ENCODE data around the gene LRRC8A. TPM values are rescaled to one million over a fixed set of nuclear protein-coding genes. Genes with fewer than 3 reads are reported as not detected.

LRRC8A gene
- total RNA-seq, 1 donor from 2014 or later, result 68.1 TPM

DNA sequence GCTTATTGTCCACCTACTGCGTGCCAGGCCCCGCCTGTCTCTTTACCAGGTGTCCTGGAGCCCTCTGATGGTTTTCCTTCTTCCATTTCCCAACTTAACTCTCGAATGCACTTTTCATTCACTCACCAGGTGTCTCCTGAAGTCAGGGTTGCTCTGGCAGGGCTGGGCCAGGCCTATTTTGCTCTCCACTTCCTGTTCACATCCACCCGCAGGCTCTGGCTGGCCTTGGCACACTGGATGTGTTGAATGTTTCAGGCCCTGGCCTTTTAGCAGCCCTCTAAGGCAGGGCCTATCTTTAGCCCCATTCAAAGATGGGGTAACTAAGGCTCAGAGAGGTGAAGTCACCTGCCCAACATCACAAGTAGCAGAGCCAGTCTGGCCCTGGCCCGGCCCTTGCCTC, 16.4 kb downstream of the LRRC8A start:
- Histone ChIP-seq H3K9me3 (no peaks in the 10 kb centered on the region), H3K27ac (peak overlapping the region; percentile 49), H3K4me1 (peaks cover 39% of the 10 kb centered on the region), H3K36me3 (peaks cover 41% of the 10 kb centered on the region), H3K27me3 (no peaks in the 10 kb centered on the region), H3K4me3 (no peak overlapping the region)
- no peak for ATAC-seq
- no peak for DNase-seq
- TF ChIP-seq, protein P1, sequence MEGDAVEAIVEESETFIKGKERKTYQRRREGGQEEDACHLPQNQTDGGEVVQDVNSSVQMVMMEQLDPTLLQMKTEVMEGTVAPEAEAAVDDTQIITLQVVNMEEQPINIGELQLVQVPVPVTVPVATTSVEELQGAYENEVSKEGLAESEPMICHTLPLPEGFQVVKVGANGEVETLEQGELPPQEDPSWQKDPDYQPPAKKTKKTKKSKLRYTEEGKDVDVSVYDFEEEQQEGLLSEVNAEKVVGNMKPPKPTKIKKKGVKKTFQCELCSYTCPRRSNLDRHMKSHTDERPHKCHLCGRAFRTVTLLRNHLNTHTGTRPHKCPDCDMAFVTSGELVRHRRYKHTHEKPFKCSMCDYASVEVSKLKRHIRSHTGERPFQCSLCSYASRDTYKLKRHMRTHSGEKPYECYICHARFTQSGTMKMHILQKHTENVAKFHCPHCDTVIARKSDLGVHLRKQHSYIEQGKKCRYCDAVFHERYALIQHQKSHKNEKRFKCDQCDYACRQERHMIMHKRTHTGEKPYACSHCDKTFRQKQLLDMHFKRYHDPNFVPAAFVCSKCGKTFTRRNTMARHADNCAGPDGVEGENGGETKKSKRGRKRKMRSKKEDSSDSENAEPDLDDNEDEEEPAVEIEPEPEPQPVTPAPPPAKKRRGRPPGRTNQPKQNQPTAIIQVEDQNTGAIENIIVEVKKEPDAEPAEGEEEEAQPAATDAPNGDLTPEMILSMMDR (IDR thresholded peaks at IDR 0.05), result no peak
- intact Hi-C loops (cut with DNase I), result no loop called here

DNA sequence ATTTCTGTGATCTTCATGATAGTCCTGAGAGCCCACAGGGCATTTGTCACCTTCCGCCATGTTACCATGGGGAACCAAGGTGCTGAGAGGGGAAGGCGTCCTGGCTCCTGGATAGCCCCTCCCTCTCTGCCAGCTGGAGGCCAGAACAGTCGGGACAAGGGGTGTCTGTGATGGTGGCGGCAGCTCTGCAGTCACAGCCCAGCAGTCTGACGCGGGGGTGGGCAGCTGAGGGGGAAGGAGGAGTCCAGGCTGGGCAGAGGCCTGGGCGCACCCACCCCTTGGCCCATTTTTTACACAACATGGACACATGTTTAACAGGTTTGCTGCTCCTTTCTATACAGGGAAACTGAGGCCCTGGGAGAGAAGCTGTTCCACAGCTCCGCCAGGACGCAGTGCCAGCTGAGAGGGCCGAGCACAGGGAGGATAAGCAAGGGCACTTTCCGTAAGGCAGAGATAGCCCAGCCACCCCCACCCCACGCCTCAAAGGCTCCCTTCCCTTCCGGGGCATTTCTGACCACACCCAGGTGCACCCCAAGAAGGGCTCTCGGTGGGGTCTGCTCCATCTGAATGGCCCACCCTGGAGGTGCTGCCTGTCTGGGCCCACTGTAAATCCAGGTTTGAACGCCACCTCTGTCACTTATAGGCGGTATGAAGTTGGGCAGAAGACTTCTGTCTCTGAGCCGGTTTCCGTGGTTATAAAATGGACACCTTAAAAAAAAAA, 17.1 kb downstream of the LRRC8A start:
- TF ChIP-seq, protein P1 (IDR thresholded peaks at IDR 0.05), result no peak
- no peak for ATAC-seq
- no peak overlapping the region for H3K4me3 ChIP-seq
- H3K4me1 ChIP-seq, result peaks cover 34% of the 10 kb centered on the region
- no peaks in the 10 kb centered on the region for H3K27me3 ChIP-seq
- intact Hi-C loops (cut with DNase I), result no loop called here
- no peaks in the 10 kb centered on the region for H3K9me3 ChIP-seq
- no peak for DNase-seq
- H3K27ac ChIP-seq, result peak overlapping the region; percentile 49
- peaks cover 35% of the 10 kb centered on the region for H3K36me3 ChIP-seq

GRCh38 chr9:128899566-128900322, 17.8 kb downstream of the LRRC8A start:
- Histone ChIP-seq H3K9me3 (no peaks in the 10 kb centered on the region), H3K4me1 (peaks cover 34% of the 10 kb centered on the region), H3K4me3 (no peak overlapping the region), H3K27me3 (no peaks in the 10 kb centered on the region), H3K36me3 (peaks cover 35% of the 10 kb centered on the region), H3K27ac (peak overlapping the region; percentile 49)
- ATAC-seq (peak; percentile 64), DNase-seq (no peak)
- TF ChIP-seq, protein P1 (IDR thresholded peaks at IDR 0.05), result no peak
- intact Hi-C loops (cut with DNase I), result no loop called here

- TF ChIP-seq, protein P1 (IDR thresholded peaks at IDR 0.05), result no peak
- H3K27me3 ChIP-seq, result no peaks in the 10 kb centered on the region
- no peaks in the 10 kb centered on the region for H3K9me3 ChIP-seq
- H3K4me3 ChIP-seq, result no peak overlapping the region
- DNase-seq, result no peak
- peaks cover 34% of the 10 kb centered on the region for H3K4me1 ChIP-seq
- no peak for ATAC-seq
- peaks cover 19% of the 10 kb centered on the region for H3K36me3 ChIP-seq
- peak overlapping the region; percentile 74 for H3K27ac ChIP-seq
- intact Hi-C loops (cut with DNase I), result no loop called here
These were observed 19.4 kb downstream of the LRRC8A start for GRCh38 chr9:128901379-128901778.

- Histone ChIP-seq H3K4me1 (peaks cover 34% of the 10 kb centered on the region), H3K27ac (peak overlapping the region; percentile 74), H3K9me3 (no peaks in the 10 kb centered on the region), H3K4me3 (no peak overlapping the region), H3K27me3 (no peaks in the 10 kb centered on the region), H3K36me3 (peaks cover 16% of the 10 kb centered on the region)
- TF ChIP-seq, protein P1 (IDR thresholded peaks at IDR 0.05), result no peak
- no peak for ATAC-seq
- intact Hi-C loops (cut with DNase I), result no loop called here
- no peak for DNase-seq
These were observed 19.9 kb downstream of the LRRC8A start for GRCh38 chr9:128901822-128902221.

Measured in upper lobe of right lung (tissue), 1 donor.